Heart left ventricle (tissue), 13 donors: ENCODE data around the gene LRRC40.

ENCODE experiments used
- POLR2A ChIP-seq, 2 donors: fragments of 450-650 bp; IDR thresholded peaks; one replicate each; pipeline ENCODE4 v1.6.1; 2017; ENCODE audit warnings: antibody characterized with exemption in 2 of 2, mild to moderate bottlenecking in 2 of 2, moderate library complexity in 2 of 2
- TF ChIP-seq, protein P1 (sequence below), 12 donors: fragments of 200-600 bp; sonication (generic) in 4 of 12; IDR thresholded peaks; one replicate each; pipeline versions ENCODE4 v1.5.0 to v1.8.0; 2018 to 2022; ENCODE audit warnings: antibody characterized with exemption in 12 of 12, mild to moderate bottlenecking in 5 of 12
- donor health status: ischemic (EF 13 %, LVEDD 7.1; RV severe dilation, severe dysfunction).
- donor health status: DM: no; HTN: yes; CAD: no.
- donor health status: DM: no; HTN: no; CAD: no.
- donor health status: ischemic (EF 25% LVEDD 6.9; RV normal size, moderate dysfunction).
- donor health status: ischemic (EF 25% LVEDD 5.7; RV mildly dilated, moderate dysfunction).
- donor health status: ischemic (EF 35%, LVEDD 5.7; RV mildly dilated, moderate dysfunction).
- donor health status: nonischemic (EF 11% LVEDD 7.7; RV severe dilation, severe dysfunction).
- donor health status: DM: yes; HTN: yes; CAD: no.
- donor health status: PGD.
- donor health status: ischemic (EF 29% LVEDD 5.4; RV normal size, mild dysfunction).
- donor health status: nonischemic (EF 23%, LVEDD 6.1; RV moderate dilation, normal function).

DNA sequence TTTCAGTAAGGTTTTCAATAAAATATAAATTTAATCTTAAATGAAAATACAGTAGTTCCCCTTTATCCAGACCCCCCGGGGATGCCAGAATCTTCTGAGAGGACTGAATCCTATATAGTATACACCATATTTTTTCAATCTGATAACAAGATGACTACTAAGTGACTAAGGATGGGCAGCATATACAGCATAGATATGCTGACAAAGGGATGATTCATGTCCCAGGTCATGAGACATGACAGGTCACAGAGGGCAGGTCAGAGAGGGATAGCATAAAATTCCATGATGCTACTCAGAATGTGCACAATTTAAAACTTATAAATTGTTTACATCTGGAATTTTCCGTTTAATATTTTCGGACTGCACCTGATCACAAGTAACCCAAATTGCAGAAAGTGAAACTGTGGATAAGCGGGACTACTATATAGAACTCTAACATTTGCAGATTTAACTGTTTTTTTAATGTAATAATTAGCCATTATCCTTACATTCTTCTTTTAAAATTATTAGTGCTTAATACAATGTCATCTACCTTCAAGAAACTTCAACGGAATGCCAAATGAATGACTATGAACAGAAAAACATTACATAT lies 48.8 kb downstream of the LRRC40 start:
- TF ChIP-seq, protein P1, sequence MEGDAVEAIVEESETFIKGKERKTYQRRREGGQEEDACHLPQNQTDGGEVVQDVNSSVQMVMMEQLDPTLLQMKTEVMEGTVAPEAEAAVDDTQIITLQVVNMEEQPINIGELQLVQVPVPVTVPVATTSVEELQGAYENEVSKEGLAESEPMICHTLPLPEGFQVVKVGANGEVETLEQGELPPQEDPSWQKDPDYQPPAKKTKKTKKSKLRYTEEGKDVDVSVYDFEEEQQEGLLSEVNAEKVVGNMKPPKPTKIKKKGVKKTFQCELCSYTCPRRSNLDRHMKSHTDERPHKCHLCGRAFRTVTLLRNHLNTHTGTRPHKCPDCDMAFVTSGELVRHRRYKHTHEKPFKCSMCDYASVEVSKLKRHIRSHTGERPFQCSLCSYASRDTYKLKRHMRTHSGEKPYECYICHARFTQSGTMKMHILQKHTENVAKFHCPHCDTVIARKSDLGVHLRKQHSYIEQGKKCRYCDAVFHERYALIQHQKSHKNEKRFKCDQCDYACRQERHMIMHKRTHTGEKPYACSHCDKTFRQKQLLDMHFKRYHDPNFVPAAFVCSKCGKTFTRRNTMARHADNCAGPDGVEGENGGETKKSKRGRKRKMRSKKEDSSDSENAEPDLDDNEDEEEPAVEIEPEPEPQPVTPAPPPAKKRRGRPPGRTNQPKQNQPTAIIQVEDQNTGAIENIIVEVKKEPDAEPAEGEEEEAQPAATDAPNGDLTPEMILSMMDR (IDR thresholded peaks at IDR 0.05) = no peak
- no peak for TF ChIP-seq POLR2A (IDR thresholded peaks at IDR 0.05)
